HAP-1 (cell line): ENCODE data around the gene SLC11A1.

Source experiments
- DNase-seq, 2 experiments: peaks; one replicate each; pipeline ENCODE4 v3.0.0-alpha.2; 2016 to 2020; ENCODE audit warnings: low spot score in 2 of 2
- H3K27me3 ChIP-seq: fragments of 250-450 bp; sonication (Bioruptor Pico); 2 replicates; pipeline ENCODE4 v1.5.1; 2020; ENCODE audit warnings: low read depth, mild to moderate bottlenecking, moderate library complexity
- H3K36me3 ChIP-seq: fragments of 250-450 bp; sonication (Bioruptor Pico); replicated peaks from 2 replicates; pipeline ENCODE4 v1.5.1; 2020; ENCODE audit warnings: mild to moderate bottlenecking
- H3K4me1 ChIP-seq: fragments of 250-450 bp; sonication (Bioruptor Pico); 2 replicates; pipeline ENCODE4 v1.5.1; 2020; ENCODE audit warnings: mild to moderate bottlenecking
- H3K4me3 ChIP-seq: fragments of 250-450 bp; sonication (Bioruptor Pico); 2 replicates; pipeline ENCODE4 v1.5.1; 2020; ENCODE audit warnings: mild to moderate bottlenecking, moderate library complexity
- H3K9me3 ChIP-seq: fragments of 250-450 bp; sonication (Bioruptor Pico); 2 replicates; pipeline ENCODE4 v1.5.1; 2020; ENCODE audit warnings: mild to moderate bottlenecking, moderate library complexity
- in situ Hi-C: fragments of 300-500 bp; cut with MboI; formaldehyde crosslinking; loops from 3 replicates; pipeline ENCODE4 v1.14.3; 2020; ENCODE audit warnings: low sequenced_read_pairs, inconsistent platforms, mixed read lengths

SLC11A1 gene

GRCh38 chr2:218393750-218394290 lies 11.7 kb downstream of the SLC11A1 start:
- no peaks in the 10 kb centered on the region for H3K27me3 ChIP-seq
- in situ Hi-C loops, result loop anchor here (5.0 kb wide), 1 partner anchor 92 kb away; no protein-coding TSS in a partner anchor
- no peaks in the 10 kb centered on the region for H3K36me3 ChIP-seq
- peaks cover 22% of the 10 kb centered on the region for H3K4me1 ChIP-seq
- no peaks in the 10 kb centered on the region for H3K9me3 ChIP-seq
- DNase-seq, result no peak
- no peak overlapping the region for H3K4me3 ChIP-seq

GRCh38 chr2:218394298-218395089 lies 12.4 kb downstream of the SLC11A1 start:
- Histone ChIP-seq H3K27me3 (no peaks in the 10 kb centered on the region), H3K9me3 (no peaks in the 10 kb centered on the region), H3K36me3 (no peaks in the 10 kb centered on the region), H3K4me1 (peaks cover 27% of the 10 kb centered on the region), H3K4me3 (no peak overlapping the region)
- DNase-seq, result no peak
- in situ Hi-C loops, result loop anchor here (5.0 kb wide), 1 partner anchor 92 kb away; no protein-coding TSS in a partner anchor

GRCh38 chr2:218395090-218395444 lies 13.0 kb downstream of the SLC11A1 start:
- peaks cover 27% of the 10 kb centered on the region for H3K4me1 ChIP-seq
- H3K9me3 ChIP-seq, result no peaks in the 10 kb centered on the region
- no peak for DNase-seq
- H3K27me3 ChIP-seq, result no peaks in the 10 kb centered on the region
- H3K36me3 ChIP-seq, result no peaks in the 10 kb centered on the region
- in situ Hi-C loops, result no loop called here
- no peak overlapping the region for H3K4me3 ChIP-seq

DNA sequence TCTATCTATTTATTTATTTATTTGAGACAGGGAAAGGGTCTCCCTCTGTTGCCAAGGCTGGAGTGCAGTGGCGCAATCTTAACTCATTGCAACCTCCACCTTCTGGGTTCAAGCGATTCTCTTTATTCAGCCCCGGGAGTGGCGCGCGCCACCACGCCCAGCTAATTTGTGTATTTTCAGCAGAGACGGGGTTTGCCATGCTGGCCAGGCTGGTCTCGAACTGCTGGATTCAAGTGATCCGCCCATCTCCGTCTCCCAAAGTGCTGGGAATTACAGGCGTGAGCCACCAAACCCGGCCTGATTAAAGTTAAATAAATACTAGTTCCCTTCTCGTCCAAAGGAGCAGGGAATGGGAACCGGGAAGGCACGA lies 13.4 kb downstream of the SLC11A1 start:
- Histone ChIP-seq H3K4me1 (peaks cover 27% of the 10 kb centered on the region), H3K27me3 (no peaks in the 10 kb centered on the region), H3K9me3 (no peaks in the 10 kb centered on the region), H3K36me3 (no peaks in the 10 kb centered on the region), H3K4me3 (peak overlapping the region; percentile 68)
- DNase-seq, result no peak
- in situ Hi-C loops, result no loop called here

DNA sequence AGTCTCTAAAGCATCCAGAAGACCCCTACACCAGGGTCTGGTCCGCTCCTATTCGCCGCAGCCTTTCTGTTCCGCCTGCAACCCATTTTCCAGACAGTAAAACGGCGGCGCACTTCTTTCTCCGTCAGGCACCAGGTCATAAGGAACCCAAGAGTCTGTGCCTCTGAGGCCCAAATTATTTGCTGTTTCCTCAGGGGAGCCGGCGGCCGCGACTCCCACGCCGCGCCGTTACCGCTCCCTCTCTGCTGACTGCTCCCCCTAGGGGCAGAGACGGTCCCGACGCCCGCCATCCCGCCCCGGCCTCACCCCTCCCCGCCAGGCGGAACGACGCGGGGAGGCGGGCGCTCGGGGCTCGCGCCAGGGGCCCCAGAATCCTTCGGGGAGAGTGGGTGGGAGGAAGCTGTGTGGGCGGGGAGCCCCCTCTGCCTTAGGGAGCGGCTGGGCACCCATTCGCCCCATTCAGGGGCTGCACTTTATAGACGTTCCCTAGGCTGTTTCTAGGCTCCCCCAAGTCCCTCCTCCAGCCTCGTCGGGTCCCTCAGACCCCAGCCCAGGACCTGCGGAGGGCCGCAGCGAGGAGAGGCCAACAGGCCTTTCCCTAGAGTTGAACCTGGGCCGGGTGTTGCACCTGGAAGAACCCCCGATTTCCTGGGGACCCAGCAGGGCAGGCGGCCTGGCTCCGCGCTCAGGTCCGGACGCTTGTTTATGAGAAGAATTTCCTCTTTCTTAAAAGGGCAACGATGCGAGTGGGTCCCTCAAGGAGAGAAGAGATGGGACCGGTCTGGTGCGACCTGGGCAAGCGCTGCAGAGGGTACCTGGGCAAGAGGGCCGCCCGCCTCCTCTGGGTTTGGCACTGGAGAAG lies 14.0 kb downstream of the SLC11A1 start:
- Histone ChIP-seq H3K9me3 (no peaks in the 10 kb centered on the region), H3K27me3 (no peaks in the 10 kb centered on the region), H3K4me3 (peak overlapping the region; percentile 68), H3K36me3 (peaks cover under 1% of the 10 kb centered on the region; the same call in 1 of the 2 replicates), H3K4me1 (peaks cover 27% of the 10 kb centered on the region)
- peak; percentile 90 to 96 for DNase-seq
- in situ Hi-C loops, result no loop called here

DNA sequence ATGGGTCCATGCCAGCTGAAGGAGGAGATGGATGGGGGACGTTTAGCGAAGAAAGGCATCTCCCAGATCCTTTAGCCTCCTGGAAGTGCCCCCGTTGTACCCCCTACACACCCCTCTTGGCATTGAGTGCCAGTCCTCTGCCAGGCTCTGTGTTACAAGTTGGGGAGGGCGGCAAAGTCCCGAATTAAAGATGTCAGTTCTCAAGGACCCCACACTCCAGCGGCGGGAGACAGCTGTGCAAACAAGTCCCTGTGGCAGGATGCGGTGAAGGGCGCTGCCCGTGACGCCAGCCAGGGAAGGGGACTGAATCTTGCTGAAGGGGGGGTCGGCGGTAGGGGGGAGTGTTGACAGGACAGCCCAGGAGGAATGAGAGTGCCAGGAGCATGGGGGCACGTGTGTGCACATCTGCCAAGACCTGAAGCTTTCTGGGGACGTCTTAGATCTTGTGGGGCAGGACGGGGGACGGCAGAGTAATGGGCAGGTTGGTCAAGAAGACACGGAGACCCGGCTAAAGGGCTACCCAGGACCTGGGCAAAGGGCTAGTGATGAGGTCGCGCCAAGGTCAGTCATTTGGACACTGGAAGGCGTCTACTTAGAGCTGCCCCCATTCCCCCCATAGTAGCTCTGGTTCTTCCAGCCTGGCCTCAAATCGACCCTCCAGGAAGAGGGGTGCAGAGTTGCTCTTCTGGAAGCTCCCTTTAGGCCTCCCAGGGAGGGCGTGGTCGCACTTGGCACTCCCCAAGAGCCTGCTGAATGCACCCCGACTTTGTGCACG lies 14.8 kb downstream of the SLC11A1 start:
- Histone ChIP-seq H3K9me3 (no peaks in the 10 kb centered on the region), H3K36me3 (peaks cover 9% of the 10 kb centered on the region), H3K27me3 (no peaks in the 10 kb centered on the region), H3K4me3 (peak overlapping the region; percentile 68), H3K4me1 (peaks cover 27% of the 10 kb centered on the region)
- DNase-seq, result peak; percentile 18 to 73
- in situ Hi-C loops, result no loop called here

DNA sequence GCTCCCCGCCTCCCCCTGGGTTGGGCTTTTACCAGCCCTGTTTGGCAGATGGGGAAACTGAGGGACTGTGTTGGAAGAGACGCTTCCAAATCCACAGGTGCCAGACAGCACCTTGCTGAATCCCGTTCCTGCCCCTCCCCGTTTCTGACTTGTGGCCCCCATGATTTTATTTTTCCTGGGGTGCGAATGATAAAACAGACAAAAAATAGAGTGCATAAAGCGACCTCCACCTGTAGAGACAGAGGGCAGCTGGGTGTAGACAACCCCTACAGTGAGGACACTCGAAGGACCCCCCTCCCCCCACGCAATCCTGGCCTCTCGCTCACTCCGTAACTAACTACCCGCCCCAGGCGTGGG lies 15.4 kb downstream of the SLC11A1 start:
- Histone ChIP-seq H3K36me3 (peaks cover 14% of the 10 kb centered on the region), H3K9me3 (no peaks in the 10 kb centered on the region), H3K4me3 (peak overlapping the region; percentile 68), H3K27me3 (no peaks in the 10 kb centered on the region), H3K4me1 (peaks cover 27% of the 10 kb centered on the region)
- in situ Hi-C loops, result no loop called here
- no peak for DNase-seq

DNA sequence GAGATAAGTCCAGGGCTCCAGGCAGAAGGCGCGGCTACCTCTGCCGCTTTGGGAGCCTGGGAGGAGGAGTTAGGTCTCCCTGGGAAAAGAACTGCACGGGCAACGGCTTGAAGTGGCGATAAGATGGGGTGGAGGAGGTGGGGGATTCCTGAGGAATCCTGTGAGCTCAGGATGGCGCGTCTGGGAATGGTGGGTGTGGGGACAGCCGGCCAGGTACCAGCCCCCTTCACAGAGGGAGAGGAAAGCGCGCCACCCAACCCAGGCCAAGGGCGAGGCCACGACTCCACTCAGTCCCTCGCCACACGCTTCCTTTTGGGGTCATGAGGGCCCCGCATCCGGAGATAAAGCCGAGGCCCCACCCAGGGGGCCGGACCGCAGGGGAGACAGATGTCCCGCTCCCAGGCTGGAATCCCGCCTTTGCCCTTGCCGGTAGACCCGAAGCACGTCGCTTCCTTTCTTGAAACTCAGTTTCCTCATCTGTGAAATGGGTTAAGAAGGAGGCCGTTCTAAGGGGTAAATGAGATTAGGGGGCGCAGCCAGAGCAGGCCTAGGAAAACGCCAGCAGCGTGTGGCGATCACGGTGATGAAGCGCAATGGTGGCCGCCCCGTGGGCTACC lies 15.9 kb downstream of the SLC11A1 start:
- Histone ChIP-seq H3K36me3 (peaks cover 18% of the 10 kb centered on the region), H3K4me3 (peak overlapping the region; percentile 68), H3K9me3 (no peaks in the 10 kb centered on the region), H3K27me3 (no peaks in the 10 kb centered on the region), H3K4me1 (peaks cover 27% of the 10 kb centered on the region)
- peak; percentile 83 to 88 for DNase-seq
- in situ Hi-C loops, result no loop called here

DNA sequence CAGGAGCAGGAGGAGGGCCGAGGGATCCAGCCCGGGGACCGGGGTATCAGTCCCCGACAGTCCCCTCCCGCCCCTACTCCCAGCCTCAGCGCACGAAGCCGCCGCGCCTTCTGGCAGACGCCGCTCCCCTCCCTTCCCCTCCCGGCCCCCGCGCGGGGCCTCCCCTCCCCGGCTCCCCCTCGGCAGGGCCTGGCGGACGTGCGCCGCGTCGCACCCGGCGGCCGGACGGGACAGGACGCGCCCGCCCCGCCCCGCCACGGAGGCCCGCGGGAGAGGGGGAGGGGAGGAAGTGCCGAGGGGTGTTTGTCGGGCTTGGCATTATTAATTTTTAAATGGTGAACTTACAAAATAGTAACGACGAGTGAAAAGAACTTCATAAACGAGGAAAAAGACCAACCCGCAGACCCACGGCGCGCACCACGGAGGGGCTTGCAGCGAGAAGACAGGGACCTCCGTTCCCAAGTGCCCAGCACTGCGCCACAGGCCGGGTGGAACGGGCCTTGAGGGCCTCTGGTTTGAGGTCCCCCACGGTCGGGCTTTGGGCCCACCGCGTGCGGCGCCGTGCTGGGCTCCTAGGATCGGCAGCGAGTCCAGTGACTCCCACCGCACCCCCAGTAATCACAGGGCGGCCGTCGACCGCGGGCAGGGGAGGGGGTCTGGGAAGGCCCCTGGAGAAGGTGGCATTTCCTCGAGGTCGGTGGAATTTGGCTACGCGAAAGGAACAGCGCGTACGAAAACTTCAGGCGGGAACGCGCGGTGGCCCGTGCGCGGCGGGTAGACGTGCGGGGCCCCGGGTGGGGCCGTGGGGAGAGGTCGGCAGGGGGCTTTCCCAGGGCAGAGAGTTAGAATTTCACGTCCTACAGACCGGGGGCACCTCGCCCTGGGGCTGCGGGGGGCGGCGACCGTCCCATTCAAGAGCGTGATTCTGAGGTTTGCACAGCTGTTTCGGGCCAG lies 16.6 kb downstream of the SLC11A1 start:
- Histone ChIP-seq H3K36me3 (peaks cover 26% of the 10 kb centered on the region), H3K9me3 (no peaks in the 10 kb centered on the region), H3K27me3 (no peaks in the 10 kb centered on the region), H3K4me1 (peaks cover 27% of the 10 kb centered on the region), H3K4me3 (peak overlapping the region; percentile 68)
- in situ Hi-C loops, result no loop called here
- peak; percentile 41 to 77 for DNase-seq

DNA sequence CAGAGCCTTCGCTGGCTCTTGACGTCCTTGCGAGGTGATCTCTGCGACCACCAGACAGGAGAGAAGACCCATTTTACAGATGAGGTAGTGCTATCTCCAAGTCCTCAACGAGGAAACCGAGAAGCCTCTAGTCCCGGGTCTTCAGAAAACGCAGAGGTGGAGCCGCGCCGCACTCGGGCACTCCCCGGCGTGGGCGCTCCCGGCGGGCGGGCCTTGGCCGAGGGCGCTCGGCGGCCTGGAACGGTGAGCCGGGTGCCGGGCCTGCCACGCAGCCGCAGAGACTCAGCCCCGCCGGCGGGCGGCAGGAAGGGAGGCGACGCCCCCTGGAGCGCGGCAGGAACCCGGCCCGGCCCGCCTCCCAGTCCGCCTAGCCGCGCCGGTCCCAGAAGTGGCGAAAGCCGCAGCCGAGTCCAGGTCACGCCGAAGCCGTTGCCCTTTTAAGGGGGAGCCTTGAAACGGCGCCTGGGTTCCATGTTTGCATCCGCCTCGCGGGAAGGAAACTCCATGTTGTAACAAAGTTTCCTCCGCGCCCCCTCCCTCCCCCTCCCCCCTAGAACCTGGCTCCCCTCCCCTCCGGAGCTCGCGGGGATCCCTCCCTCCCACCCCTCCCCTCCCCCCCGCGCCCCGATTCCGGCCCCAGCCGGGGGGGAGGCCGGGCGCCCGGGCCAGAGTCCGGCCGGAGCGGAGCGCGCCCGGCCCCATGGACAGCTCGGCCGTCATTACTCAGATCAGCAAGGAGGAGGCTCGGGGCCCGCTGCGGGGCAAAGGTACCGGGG lies 17.5 kb downstream of the SLC11A1 start, which contains the start of gene CTDSP1:
CTDSP1 (plus strand) TSS at position 478 of the 776 bp plus-strand sequence; CDS start at position 701, 223 bp downstream.
- H3K36me3 ChIP-seq, result peaks cover 34% of the 10 kb centered on the region
- in situ Hi-C loops, result loop anchor here (10.0 kb wide), 1 partner anchor 245 kb away; no protein-coding TSS in a partner anchor
- DNase-seq, result peak; percentile 90 to 96
- H3K4me3 ChIP-seq, result peak within 1 kb of the TSS; percentile 68
- H3K4me1 ChIP-seq, result peaks cover 27% of the 10 kb centered on the region
- H3K9me3 ChIP-seq, result no peaks in the 10 kb centered on the region
- no peaks in the 10 kb centered on the region for H3K27me3 ChIP-seq

GRCh38 chr2:218400167-218400929 lies 18.3 kb downstream of the SLC11A1 start:
- in situ Hi-C loops, result loop anchor here (10.0 kb wide), 1 partner anchor 244 kb away; no protein-coding TSS in a partner anchor
- peak in 1 of 2 experiments; percentile 48 for DNase-seq
- peaks cover 38% of the 10 kb centered on the region for H3K36me3 ChIP-seq
- H3K27me3 ChIP-seq, result no peaks in the 10 kb centered on the region
- peak overlapping the region; percentile 68 for H3K4me3 ChIP-seq
- H3K9me3 ChIP-seq, result no peaks in the 10 kb centered on the region
- H3K4me1 ChIP-seq, result peaks cover 27% of the 10 kb centered on the region
